ENCODE results near the gene ABCB4. TPM values are rescaled to one million over a fixed set of nuclear protein-coding genes. Genes with fewer than 3 reads are reported as not detected.
"Not testable (repeated sequence)": the region's sequence is repeated elsewhere in the genome, so short reads cannot be mapped to it uniquely, and the experiment has no call there.

The ABCB4 gene
- total RNA-seq, 1 donor from 2014 or later, result not detected

DNA sequence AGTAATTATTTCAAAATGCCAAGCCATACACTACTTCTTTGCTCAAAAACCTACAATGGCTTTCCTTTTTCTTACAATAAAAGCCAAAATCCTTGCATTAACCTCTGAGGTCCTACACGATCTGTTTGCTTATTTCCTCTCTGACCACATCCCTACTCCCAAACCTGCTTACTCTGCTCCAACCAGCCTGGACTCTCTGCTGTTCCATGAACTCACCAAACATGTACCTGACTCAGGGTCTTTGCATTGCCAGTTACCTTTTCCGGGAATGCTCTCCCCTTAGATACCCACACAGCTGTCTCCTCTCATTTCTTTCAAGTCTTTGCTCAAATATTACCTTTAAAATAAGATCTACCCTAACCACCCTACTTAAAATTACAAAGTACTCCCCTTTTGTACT is 2.3 kb downstream of the ABCB4 start:
- intact Hi-C loops (cut with micrococcal nuclease), result no loop called here
- no peak for DNase-seq (ENCODE audit: low spot score)
- peaks cover 10% of the 10 kb centered on the region for H3K4me1 Mint-ChIP-seq (ENCODE audit: low read depth)
- no peak overlapping the region for H3K27ac Mint-ChIP-seq
- H3K9me3 Mint-ChIP-seq, result no peaks in the 10 kb centered on the region
- H3K4me3 Mint-ChIP-seq, result no peak overlapping the region
- H3K27me3 Mint-ChIP-seq (ENCODE audit: insufficient read depth), result peaks cover 48% of the 10 kb centered on the region
- no peaks in the 10 kb centered on the region for H3K36me3 Mint-ChIP-seq (ENCODE audit: low read depth)

DNA sequence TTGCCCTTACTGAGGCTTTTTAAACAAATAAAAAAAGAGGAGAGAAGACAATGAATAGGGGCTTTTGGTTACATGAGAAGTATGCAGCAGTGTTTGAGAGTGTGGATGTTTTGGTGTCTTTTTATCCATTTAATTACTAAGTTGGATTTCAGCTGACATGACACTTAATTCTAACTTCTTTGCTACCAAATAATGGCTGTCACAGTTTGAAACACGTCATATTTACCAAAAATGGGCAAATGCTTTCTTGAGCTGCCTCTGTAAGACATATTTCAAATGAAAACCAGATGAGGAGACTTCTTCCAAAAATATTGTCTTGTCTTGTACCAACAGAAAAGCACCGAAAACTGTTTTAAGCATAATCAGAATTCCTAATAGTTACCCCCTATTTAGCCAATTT is 4.0 kb downstream of the ABCB4 start:
- no peaks in the 10 kb centered on the region for H3K9me3 Mint-ChIP-seq
- peaks cover 10% of the 10 kb centered on the region for H3K4me1 Mint-ChIP-seq (ENCODE audit: low read depth)
- no peaks in the 10 kb centered on the region for H3K36me3 Mint-ChIP-seq (ENCODE audit: low read depth)
- H3K27me3 Mint-ChIP-seq (ENCODE audit: insufficient read depth), result peaks cover 42% of the 10 kb centered on the region
- no peak for DNase-seq (ENCODE audit: low spot score)
- intact Hi-C loops (cut with micrococcal nuclease), result no loop called here
- H3K4me3 Mint-ChIP-seq, result no peak overlapping the region
- no peak overlapping the region for H3K27ac Mint-ChIP-seq

DNA sequence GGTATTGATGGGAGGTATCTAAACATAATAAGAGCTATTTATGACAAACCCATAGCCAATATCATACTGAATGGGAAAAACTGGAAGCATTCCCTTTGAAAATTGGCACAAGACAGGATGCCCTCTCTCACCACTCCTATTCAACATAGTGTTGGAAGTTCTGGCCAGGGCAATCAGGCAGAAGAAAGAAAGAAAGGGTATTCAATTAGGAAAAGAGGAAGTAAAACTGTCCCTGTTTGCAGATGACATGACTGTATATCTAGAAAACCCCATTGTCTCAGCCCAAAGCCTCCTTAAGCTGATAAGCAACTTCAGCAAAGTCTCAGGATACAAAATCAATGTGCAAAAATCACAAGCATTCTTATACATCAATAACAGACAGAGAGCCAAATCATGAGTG is 6.3 kb downstream of the ABCB4 start:
- DNase-seq (ENCODE audit: low spot score); H3K27ac Mint-ChIP-seq; intact Hi-C loops (cut with micrococcal nuclease); H3K9me3 Mint-ChIP-seq; H3K4me3 Mint-ChIP-seq; H3K36me3 Mint-ChIP-seq (ENCODE audit: low read depth); H3K4me1 Mint-ChIP-seq (ENCODE audit: low read depth): not testable (repeated sequence)
- H3K27me3 Mint-ChIP-seq (ENCODE audit: insufficient read depth), result peaks cover 27% of the 10 kb centered on the region

DNA sequence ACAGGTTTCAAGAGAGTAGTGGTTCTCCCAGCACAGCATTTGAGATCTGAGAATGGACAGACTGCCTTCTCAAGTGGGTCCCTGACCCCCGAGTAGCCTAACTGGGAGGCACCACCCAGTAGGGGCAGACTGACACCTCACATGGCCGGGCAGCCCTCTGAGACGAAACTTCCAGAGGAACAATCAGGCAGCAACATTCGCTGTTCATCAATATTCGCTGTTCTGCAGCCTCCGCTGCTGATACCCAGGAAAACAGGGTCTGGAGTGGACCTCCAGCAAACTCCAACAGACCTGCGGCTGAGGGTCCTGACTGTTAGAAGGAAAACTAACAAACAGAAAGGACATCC is 10.0 kb downstream of the ABCB4 start:
- intact Hi-C loops (cut with micrococcal nuclease); H3K4me1 Mint-ChIP-seq (ENCODE audit: low read depth); H3K4me3 Mint-ChIP-seq; H3K9me3 Mint-ChIP-seq; H3K27me3 Mint-ChIP-seq (ENCODE audit: insufficient read depth); H3K36me3 Mint-ChIP-seq (ENCODE audit: low read depth); DNase-seq (ENCODE audit: low spot score); H3K27ac Mint-ChIP-seq: not testable (repeated sequence)

DNA sequence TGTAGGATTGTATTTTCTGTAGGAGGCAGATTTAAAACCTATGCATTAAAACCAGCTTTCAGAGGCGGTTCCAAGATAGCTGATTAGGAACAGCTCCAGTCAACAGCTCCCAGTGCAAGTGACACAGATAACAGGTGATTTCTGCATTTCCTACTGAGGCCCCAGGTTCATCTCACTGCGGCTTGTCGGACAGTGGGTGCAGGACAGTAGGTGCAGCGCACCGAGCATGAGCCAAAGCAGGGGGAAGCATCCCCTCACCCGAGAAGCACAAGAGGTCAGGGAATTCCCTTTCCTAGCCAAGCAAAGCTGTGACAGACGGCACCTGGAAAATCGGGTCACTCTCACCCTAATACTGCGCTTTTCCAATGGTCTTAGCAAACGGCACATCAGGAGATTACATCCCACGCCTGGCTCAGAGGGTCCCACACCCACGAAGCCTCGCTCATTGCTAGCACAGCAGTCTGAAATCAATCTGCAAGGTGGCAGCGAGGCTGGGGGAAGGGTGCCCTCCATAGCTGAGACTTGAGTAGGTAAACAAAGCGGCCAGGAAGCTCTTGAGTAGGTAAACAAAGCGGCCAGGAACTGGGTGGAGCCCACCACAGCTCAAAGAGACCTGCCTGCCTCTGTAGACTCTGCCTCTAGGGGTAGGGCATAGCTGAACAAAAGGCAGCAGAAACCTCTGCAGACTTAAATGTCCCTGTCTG is 10.5 kb downstream of the ABCB4 start:
- H3K4me1 Mint-ChIP-seq (ENCODE audit: low read depth); DNase-seq (ENCODE audit: low spot score); H3K27ac Mint-ChIP-seq; H3K9me3 Mint-ChIP-seq; intact Hi-C loops (cut with micrococcal nuclease); H3K36me3 Mint-ChIP-seq (ENCODE audit: low read depth); H3K27me3 Mint-ChIP-seq (ENCODE audit: insufficient read depth); H3K4me3 Mint-ChIP-seq: not testable (repeated sequence)

DNA sequence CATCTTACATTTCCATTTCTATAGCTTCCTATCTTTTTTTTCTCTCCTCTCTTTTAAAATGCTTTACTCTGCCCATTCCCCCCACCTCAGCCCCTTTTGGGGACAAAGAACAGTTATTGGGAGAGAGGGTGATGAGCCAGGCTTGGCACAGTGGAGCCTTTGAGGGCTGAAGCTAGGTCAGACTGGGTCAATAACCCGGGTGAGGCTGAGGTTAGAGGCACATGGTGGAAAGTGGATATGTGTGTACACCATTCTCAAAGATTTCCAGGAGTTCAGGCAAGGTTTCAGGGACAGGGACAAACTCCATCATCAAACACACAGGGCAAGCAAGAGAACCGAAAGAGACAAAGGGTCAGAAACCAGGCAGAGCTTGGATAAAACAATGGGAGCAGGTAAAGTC is 11.5 kb downstream of the ABCB4 start:
- Mint-ChIP-seq H3K27me3 (ENCODE audit: insufficient read depth) (peaks cover 9% of the 10 kb centered on the region), H3K4me1 (ENCODE audit: low read depth) (no peaks in the 10 kb centered on the region), H3K4me3 (no peak overlapping the region), H3K27ac (no peak overlapping the region), H3K36me3 (ENCODE audit: low read depth) (no peaks in the 10 kb centered on the region), H3K9me3 (no peaks in the 10 kb centered on the region)
- intact Hi-C loops (cut with micrococcal nuclease), result no loop called here
- DNase-seq (ENCODE audit: low spot score), result no peak

DNA sequence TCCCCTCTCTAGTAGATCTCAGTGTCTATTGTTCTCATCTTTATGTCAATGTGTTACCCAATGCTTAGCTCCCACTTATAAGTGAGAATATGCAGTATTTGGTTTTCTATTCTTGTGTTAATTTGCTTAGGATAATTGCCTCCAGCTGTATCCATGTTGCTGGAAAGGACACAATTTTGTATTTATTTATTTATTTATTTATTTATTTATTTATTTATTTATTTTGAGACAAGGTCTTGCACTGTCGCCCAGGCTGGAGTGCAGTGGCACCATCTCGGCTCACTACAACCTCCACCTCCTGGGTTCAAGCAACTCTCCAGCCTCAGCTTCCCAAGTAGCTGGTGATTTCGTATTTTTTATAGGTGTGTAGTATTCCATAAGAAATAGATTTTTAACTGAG is 15.0 kb downstream of the ABCB4 start:
- not testable (repeated sequence) for H3K27ac Mint-ChIP-seq; H3K4me1 Mint-ChIP-seq (ENCODE audit: low read depth)

DNA sequence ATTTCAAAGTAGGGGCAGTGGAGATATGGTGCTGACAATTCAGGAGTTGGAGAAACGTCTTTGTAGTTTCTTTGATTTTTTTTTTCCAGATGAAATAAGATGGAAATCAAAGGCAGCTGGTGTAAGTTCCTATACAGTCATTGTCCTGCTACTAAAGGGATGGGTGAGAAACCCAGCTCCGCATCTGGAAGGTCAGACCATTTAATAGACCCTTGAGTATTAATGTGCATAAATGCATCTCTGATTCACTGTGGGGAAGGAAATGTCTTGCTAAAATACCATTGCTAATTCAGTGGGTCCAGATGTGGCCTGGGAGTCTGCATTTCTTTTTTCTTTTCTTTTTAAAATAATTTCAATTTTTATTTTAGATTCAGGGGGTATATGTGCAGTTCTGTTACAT is 15.5 kb downstream of the ABCB4 start:
- H3K27me3 Mint-ChIP-seq (ENCODE audit: insufficient read depth), result peaks cover 5% of the 10 kb centered on the region
- intact Hi-C loops (cut with micrococcal nuclease), result no loop called here
- H3K27ac Mint-ChIP-seq, result no peak overlapping the region
- no peak for DNase-seq (ENCODE audit: low spot score)
- no peaks in the 10 kb centered on the region for H3K9me3 Mint-ChIP-seq
- no peak overlapping the region for H3K4me3 Mint-ChIP-seq
- H3K36me3 Mint-ChIP-seq (ENCODE audit: low read depth), result no peaks in the 10 kb centered on the region
- H3K4me1 Mint-ChIP-seq (ENCODE audit: low read depth), result no peaks in the 10 kb centered on the region

More for the DNA sequence above, 15.0 kb downstream of the ABCB4 start:
- H3K4me3 Mint-ChIP-seq; intact Hi-C loops (cut with micrococcal nuclease); H3K36me3 Mint-ChIP-seq (ENCODE audit: low read depth); H3K27me3 Mint-ChIP-seq (ENCODE audit: insufficient read depth); H3K9me3 Mint-ChIP-seq; DNase-seq (ENCODE audit: low spot score): not testable (repeated sequence)

DNA sequence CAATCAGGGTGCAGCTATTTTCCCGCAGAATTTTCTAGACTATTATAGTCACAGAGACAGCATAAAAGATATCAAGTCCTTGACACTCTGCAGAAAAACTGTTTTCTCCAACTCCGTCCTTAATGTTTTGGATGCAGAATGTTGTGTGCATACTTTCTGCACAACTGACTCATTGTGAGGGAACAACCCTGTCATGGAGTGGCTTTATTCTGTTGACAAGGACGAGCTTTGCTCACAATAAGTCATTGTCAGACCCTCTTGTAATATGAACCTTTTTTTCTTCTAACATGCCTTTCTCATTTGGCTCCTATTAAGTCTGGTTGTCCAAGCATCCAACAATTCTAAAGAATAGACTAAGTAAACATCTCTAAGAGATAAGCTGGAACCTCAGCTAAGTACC is 17.3 kb downstream of the ABCB4 start:
- no peak overlapping the region for H3K27ac Mint-ChIP-seq
- H3K4me3 Mint-ChIP-seq, result no peak overlapping the region
- no peak for DNase-seq (ENCODE audit: low spot score)
- H3K36me3 Mint-ChIP-seq (ENCODE audit: low read depth), result no peaks in the 10 kb centered on the region
- H3K4me1 Mint-ChIP-seq (ENCODE audit: low read depth), result no peaks in the 10 kb centered on the region
- intact Hi-C loops (cut with micrococcal nuclease), result no loop called here
- H3K27me3 Mint-ChIP-seq (ENCODE audit: insufficient read depth), result peaks cover 9% of the 10 kb centered on the region
- H3K9me3 Mint-ChIP-seq, result no peaks in the 10 kb centered on the region

DNA sequence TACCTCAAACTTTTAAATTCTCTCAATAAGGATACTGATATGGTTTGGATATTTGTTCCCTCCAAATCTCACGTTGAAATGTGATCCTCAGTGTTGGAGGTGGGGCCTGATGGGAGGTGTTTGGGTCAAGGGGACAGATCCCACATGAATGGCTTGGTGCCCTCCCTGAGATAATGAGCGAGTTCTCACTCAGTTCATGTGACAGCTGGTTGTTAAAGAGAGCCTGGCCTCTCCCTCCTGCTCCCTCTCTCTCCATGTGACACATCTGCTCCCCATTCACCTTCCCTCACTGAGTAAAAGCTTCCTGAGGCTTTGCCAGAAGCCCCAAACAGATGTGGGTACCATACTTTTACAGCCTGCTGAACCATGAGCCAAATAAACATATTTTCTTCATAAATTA is 19.2 kb downstream of the ABCB4 start:
- H3K27me3 Mint-ChIP-seq (ENCODE audit: insufficient read depth), result peaks cover 9% of the 10 kb centered on the region
- H3K36me3 Mint-ChIP-seq (ENCODE audit: low read depth), result no peaks in the 10 kb centered on the region
- no peak overlapping the region for H3K27ac Mint-ChIP-seq
- H3K9me3 Mint-ChIP-seq, result no peaks in the 10 kb centered on the region
- DNase-seq (ENCODE audit: low spot score), result no peak
- no peaks in the 10 kb centered on the region for H3K4me1 Mint-ChIP-seq (ENCODE audit: low read depth)
- H3K4me3 Mint-ChIP-seq, result no peak overlapping the region
- intact Hi-C loops (cut with micrococcal nuclease), result no loop called here

DNA sequence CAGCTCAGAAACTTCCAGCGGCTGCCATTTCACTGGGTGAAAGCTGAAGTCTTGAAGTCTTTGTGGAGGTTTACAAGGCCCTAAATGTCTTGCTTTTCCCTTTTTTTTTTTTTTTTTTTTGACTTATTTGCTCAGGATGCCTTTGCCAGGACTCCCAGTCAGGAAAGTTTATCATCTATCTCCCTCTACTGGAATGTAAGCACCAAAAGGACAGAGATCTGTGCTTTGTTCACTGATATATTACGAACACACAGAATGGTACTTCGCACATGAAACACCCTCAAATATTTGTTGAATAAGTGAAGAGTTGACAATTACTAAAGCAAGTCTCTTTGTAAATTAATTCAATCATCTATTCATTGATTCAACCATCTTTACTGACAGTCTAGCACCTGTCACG is 23.2 kb downstream of the ABCB4 start:
- Mint-ChIP-seq H3K9me3 (no peaks in the 10 kb centered on the region), H3K4me1 (ENCODE audit: low read depth) (no peaks in the 10 kb centered on the region), H3K4me3 (no peak overlapping the region), H3K27me3 (ENCODE audit: insufficient read depth) (peaks cover 12% of the 10 kb centered on the region), H3K36me3 (ENCODE audit: low read depth) (no peaks in the 10 kb centered on the region), H3K27ac (no peak overlapping the region)
- no peak for DNase-seq (ENCODE audit: low spot score)
- intact Hi-C loops (cut with micrococcal nuclease), result no loop called here

DNA sequence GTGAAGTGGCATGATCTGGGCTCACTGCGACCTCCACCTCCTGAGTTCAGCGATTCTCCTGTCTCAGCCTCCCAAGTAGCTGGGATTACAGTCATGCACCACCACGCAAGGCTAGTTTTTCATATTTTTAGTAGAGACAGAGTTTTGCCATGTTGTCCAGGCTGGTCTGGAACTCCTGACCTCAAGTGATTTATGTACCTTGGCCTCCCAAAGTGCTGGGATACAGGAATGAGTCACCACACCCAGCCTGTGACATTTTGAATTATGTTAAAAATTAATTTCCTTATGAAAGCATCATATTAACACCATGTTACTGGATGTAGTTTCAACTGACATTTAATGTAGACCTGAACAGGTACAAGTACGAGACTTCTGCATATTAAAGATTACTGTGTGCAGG is 24.3 kb downstream of the ABCB4 start:
- H3K4me3 Mint-ChIP-seq, result no peak overlapping the region
- H3K27me3 Mint-ChIP-seq (ENCODE audit: insufficient read depth), result peaks cover 12% of the 10 kb centered on the region
- no peaks in the 10 kb centered on the region for H3K9me3 Mint-ChIP-seq
- no peaks in the 10 kb centered on the region for H3K36me3 Mint-ChIP-seq (ENCODE audit: low read depth)
- no peaks in the 10 kb centered on the region for H3K4me1 Mint-ChIP-seq (ENCODE audit: low read depth)
- intact Hi-C loops (cut with micrococcal nuclease), result no loop called here
- no peak for DNase-seq (ENCODE audit: low spot score)
- H3K27ac Mint-ChIP-seq, result no peak overlapping the region

DNA sequence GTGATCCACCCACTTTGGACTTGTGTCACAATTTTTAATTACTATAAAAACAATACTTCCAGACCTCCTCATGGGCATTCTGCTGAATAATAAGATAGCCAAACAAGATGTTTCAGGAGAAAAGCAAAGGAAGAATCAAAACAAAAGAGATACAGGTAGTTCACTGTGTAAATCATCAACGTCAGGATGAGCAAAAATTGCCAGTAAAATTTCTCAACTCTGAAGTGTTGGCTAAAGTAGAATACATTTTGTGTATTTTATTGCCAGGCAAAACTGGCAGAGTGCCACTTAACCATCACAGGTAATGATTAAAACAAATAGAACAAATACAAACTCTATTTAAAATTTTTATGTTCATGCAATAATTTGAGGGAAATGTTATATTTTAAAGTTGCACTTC is 24.8 kb downstream of the ABCB4 start:
- no peaks in the 10 kb centered on the region for H3K36me3 Mint-ChIP-seq (ENCODE audit: low read depth)
- H3K9me3 Mint-ChIP-seq, result no peaks in the 10 kb centered on the region
- intact Hi-C loops (cut with micrococcal nuclease), result no loop called here
- H3K27ac Mint-ChIP-seq, result no peak overlapping the region
- DNase-seq (ENCODE audit: low spot score), result no peak
- no peaks in the 10 kb centered on the region for H3K4me1 Mint-ChIP-seq (ENCODE audit: low read depth)
- H3K4me3 Mint-ChIP-seq, result no peak overlapping the region
- peaks cover 16% of the 10 kb centered on the region for H3K27me3 Mint-ChIP-seq (ENCODE audit: insufficient read depth)

DNA sequence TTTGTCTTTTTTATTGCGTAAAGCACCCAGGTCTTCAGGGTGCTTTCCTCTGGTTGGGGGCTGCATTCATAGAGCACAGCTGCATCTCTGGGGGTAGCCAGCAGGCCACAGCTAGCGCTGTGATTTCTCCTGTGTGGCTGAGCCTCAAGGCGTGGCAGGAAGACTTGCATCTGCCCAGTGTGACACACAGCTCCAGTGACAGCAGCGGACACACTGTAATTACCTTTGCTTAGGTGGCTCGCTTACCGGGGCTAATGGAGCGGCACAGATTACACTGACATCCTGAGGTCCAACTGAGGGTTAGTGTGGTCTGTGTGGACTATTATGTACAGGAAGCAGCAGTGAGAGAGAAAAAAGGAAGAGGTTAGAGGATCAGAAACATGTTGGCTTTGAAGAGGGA is 27.1 kb downstream of the ABCB4 start:
- Mint-ChIP-seq H3K4me3 (no peak overlapping the region), H3K4me1 (ENCODE audit: low read depth) (no peaks in the 10 kb centered on the region), H3K27ac (no peak overlapping the region), H3K27me3 (ENCODE audit: insufficient read depth) (peaks cover 17% of the 10 kb centered on the region), H3K36me3 (ENCODE audit: low read depth) (no peaks in the 10 kb centered on the region), H3K9me3 (no peaks in the 10 kb centered on the region)
- intact Hi-C loops (cut with micrococcal nuclease), result no loop called here
- no peak for DNase-seq (ENCODE audit: low spot score)
